Activated CD8-positive, alpha-beta memory T cell treated with anti-CD3 and anti-CD28 coated beads, Interleukin-2, amount 10 ng/mL, durations not matched to agents 7 days and 5 days (primary cell): ENCODE results near the gene PPIA. TPM values are rescaled to one million over a fixed set of nuclear protein-coding genes. Genes with fewer than 3 reads are reported as not detected.

Experiments
- ATAC-seq: fragments of 150-1000 bp; cut with Tn5 transposase; one replicate; pipeline ENCODE4 v1.10.0; 2021; ENCODE audit warnings: moderate library complexity
- CTCF ChIA-PET: fragments of 350-600 bp; sonication (Branson Sonifier 250); formaldehyde crosslinking; loops from one replicate; lab custom pipeline; 2021; ENCODE audit warnings: antibody characterized with exemption; lab: Charles Lee
- DNase-seq: peaks from one replicate; pipeline ENCODE4 v3.0.0-alpha.2; 2020
- H3K27ac Mint-ChIP-seq: one replicate; pipeline ENCODE4 v1.8.0; 2021; ENCODE audit warnings: mild to moderate bottlenecking, mixed read lengths
- H3K27me3 Mint-ChIP-seq: one replicate; pipeline ENCODE4 v1.8.0; 2021; ENCODE audit warnings: mixed read lengths
- H3K36me3 Mint-ChIP-seq: one replicate; pipeline ENCODE4 v1.8.0; 2021; ENCODE audit warnings: mild to moderate bottlenecking, mixed read lengths
- H3K4me1 Mint-ChIP-seq: one replicate; pipeline ENCODE4 v1.8.0; 2021; ENCODE audit warnings: mixed read lengths
- H3K4me3 Mint-ChIP-seq: one replicate; pipeline ENCODE4 v1.8.0; 2021; ENCODE audit warnings: mild to moderate bottlenecking, moderate library complexity, mixed read lengths
- H3K9me3 Mint-ChIP-seq: one replicate; pipeline ENCODE4 v1.8.0; 2022; ENCODE audit warnings: low read depth, mixed read lengths
- total RNA-seq, 2 experiments: library from RNA; stranded (reverse); gene quantifications; one replicate each; pipeline ENCODE4 v1.2.3, GENCODE V29; 2021

The PPIA gene
- total RNA-seq, 2 experiments from 2014 or later = 1,935 to 2,367 TPM

GRCh38 chr7:44757311-44757710 lies 39.2 kb upstream of the PPIA start:
- H3K27ac Mint-ChIP-seq = no peak overlapping the region
- DNase-seq = no peak
- H3K4me1 Mint-ChIP-seq = peaks cover 17% of the 10 kb centered on the region
- H3K4me3 Mint-ChIP-seq = no peak overlapping the region
- peaks cover 8% of the 10 kb centered on the region for H3K36me3 Mint-ChIP-seq
- H3K9me3 Mint-ChIP-seq = no peaks in the 10 kb centered on the region
- ATAC-seq = no peak
- H3K27me3 Mint-ChIP-seq = no peaks in the 10 kb centered on the region
- CTCF ChIA-PET = interaction anchor here (0.8 kb wide), 1 partner anchor 168 kb away, joined by 5 read pairs; no protein-coding TSS in a partner anchor

DNA sequence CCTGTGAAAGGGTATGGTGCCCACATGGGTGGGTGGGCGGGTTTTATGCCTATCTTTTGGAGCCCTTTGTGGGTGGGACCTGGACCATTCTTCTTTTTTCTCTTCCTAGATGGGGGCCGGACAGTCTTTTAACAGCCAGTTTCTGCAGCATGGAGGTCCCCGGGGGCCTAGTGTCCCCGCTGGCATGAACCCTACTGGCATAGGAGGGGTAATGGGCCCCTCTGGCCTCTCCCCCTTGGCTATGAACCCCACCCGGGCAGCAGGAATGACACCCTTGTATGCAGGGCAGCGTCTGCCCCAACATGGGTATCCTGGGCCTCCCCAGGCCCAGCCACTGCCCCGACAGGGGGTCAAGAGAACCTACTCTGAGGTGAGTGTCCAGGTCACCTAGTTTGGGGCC lies 38.7 kb upstream of the PPIA start:
- no peaks in the 10 kb centered on the region for H3K9me3 Mint-ChIP-seq
- DNase-seq (no peak), ATAC-seq (no peak)
- H3K36me3 Mint-ChIP-seq = peaks cover 8% of the 10 kb centered on the region
- H3K27me3 Mint-ChIP-seq = no peaks in the 10 kb centered on the region
- H3K4me1 Mint-ChIP-seq = peaks cover 12% of the 10 kb centered on the region
- CTCF ChIA-PET = interaction anchor here (0.8 kb wide), 1 partner anchor 169 kb away, joined by 5 read pairs; no protein-coding TSS in a partner anchor
- no peak overlapping the region for H3K27ac Mint-ChIP-seq
- no peak overlapping the region for H3K4me3 Mint-ChIP-seq

DNA sequence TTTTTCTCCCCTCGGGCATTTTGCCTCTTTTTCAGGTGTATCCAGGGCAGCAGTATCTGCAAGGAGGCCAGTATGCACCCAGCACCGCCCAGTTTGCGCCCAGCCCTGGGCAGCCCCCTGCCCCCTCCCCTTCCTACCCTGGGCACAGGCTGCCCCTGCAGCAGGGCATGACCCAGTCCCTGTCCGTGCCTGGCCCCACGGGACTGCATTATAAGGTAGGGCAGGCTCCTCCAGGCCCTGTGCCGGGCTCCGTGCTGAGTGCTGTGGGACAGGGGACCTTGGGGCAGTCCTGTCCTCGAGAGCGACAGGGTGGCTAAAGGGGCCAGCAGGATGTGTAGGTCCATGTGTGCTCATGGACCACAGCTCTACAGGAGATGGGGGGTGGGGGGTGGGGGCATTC lies 37.2 kb upstream of the PPIA start:
- Mint-ChIP-seq H3K27me3 (no peaks in the 10 kb centered on the region), H3K9me3 (no peaks in the 10 kb centered on the region)
- CTCF ChIA-PET = no interaction called here

GRCh38 chr7:44760034-44760580 lies 36.4 kb upstream of the PPIA start:
- Mint-ChIP-seq H3K4me1 (peaks cover 1% of the 10 kb centered on the region), H3K9me3 (no peaks in the 10 kb centered on the region), H3K36me3 (peaks cover 18% of the 10 kb centered on the region), H3K27ac (no peak overlapping the region), H3K4me3 (no peak overlapping the region), H3K27me3 (no peaks in the 10 kb centered on the region)
- CTCF ChIA-PET = no interaction called here
- DNase-seq (no peak), ATAC-seq (no peak)

More for the DNA sequence above, 37.2 kb upstream of the PPIA start:
- Mint-ChIP-seq H3K36me3 (peaks cover 14% of the 10 kb centered on the region), H3K4me1 (peaks cover 8% of the 10 kb centered on the region), H3K4me3 (no peak overlapping the region), H3K27ac (no peak overlapping the region)
- DNase-seq (no peak), ATAC-seq (no peak)

- H3K36me3 Mint-ChIP-seq = peaks cover 22% of the 10 kb centered on the region
- no peaks in the 10 kb centered on the region for H3K27me3 Mint-ChIP-seq
- DNase-seq (no peak), ATAC-seq (no peak)
- H3K9me3 Mint-ChIP-seq = no peaks in the 10 kb centered on the region
- CTCF ChIA-PET = interaction anchor here (0.7 kb wide), 1 partner anchor 8 kb away, joined by 3 read pairs; no protein-coding TSS in a partner anchor
- H3K27ac Mint-ChIP-seq = no peak overlapping the region
- H3K4me1 Mint-ChIP-seq = no peaks in the 10 kb centered on the region
- H3K4me3 Mint-ChIP-seq = no peak overlapping the region
Measured at GRCh38 chr7:44761207-44762161, 35.0 kb upstream of the PPIA start.

- Mint-ChIP-seq H3K27me3 (no peaks in the 10 kb centered on the region), H3K4me3 (no peak overlapping the region), H3K36me3 (peaks cover 26% of the 10 kb centered on the region), H3K9me3 (no peaks in the 10 kb centered on the region), H3K4me1 (no peaks in the 10 kb centered on the region), H3K27ac (no peak overlapping the region)
- DNase-seq (no peak), ATAC-seq (no peak)
- CTCF ChIA-PET = interaction anchor here (0.5 to 0.7 kb wide), 2 partner anchors 9 to 17 kb away, joined by 3 read pairs; no protein-coding TSS in a partner anchor
Measured at GRCh38 chr7:44762300-44762699, 34.2 kb upstream of the PPIA start.

DNA sequence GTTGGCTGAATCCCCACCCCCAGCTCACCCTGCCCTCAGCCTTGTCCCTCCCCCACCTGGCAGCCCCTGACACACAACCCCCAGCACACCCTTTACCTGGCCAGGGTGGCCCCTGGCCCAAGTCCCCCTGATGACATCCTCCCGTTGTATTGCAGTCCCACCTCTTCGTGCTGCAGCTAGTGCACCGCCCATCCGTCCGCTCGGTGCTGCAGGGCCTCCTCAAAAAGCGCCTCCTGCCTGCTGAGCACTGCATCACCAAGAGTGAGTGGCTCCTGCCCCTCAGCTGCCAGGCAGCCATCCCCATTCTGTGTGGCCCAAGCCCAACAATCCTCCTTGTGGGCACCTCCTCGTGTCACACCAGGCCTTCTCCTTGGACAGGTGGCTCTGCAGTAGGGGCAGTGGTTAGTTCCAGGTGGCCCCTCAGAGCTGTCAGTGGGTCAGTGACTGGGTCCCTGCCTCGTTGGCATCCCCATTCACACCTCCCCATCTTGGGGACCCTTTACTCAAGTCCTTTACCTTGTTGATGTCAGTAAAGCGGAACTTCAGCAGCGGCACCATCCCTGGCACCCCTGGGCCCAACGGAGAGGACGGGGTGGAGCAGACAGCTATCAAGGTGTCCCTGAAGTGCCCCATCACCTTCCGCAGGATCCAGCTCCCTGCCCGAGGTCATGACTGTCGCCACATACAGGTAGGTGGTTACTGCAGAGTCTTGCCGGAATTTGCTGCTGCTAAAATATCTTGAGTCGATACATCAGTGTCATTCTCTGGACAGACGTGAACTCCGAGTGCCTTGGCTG lies 33.6 kb upstream of the PPIA start:
- DNase-seq (no peak), ATAC-seq (no peak)
- no peak overlapping the region for H3K4me3 Mint-ChIP-seq
- peaks cover 24% of the 10 kb centered on the region for H3K36me3 Mint-ChIP-seq
- peaks cover 6% of the 10 kb centered on the region for H3K4me1 Mint-ChIP-seq
- no peak overlapping the region for H3K27ac Mint-ChIP-seq
- no peaks in the 10 kb centered on the region for H3K27me3 Mint-ChIP-seq
- CTCF ChIA-PET = interaction anchor here (0.5 to 1.3 kb wide), 2 partner anchors 9 to 18 kb away, joined by 3 read pairs; no protein-coding TSS in a partner anchor
- H3K9me3 Mint-ChIP-seq = no peaks in the 10 kb centered on the region

GRCh38 chr7:44764081-44764480 lies 32.4 kb upstream of the PPIA start:
- H3K4me1 Mint-ChIP-seq = peaks cover 17% of the 10 kb centered on the region
- CTCF ChIA-PET = interaction anchor here (1.3 kb wide), 1 partner anchor 8 kb away, joined by 3 read pairs; no protein-coding TSS in a partner anchor
- ATAC-seq = no peak
- peaks cover 25% of the 10 kb centered on the region for H3K36me3 Mint-ChIP-seq
- DNase-seq = no peak
- H3K27ac Mint-ChIP-seq = no peak overlapping the region
- H3K9me3 Mint-ChIP-seq = no peaks in the 10 kb centered on the region
- no peak overlapping the region for H3K4me3 Mint-ChIP-seq
- no peaks in the 10 kb centered on the region for H3K27me3 Mint-ChIP-seq

GRCh38 chr7:44764665-44765578 lies 31.6 kb upstream of the PPIA start:
- CTCF ChIA-PET = no interaction called here

GRCh38 chr7:44765579-44766415 lies 30.7 kb upstream of the PPIA start:
- CTCF ChIA-PET = interaction anchor here (0.6 to 0.8 kb wide), 2 partner anchors 154 to 230 kb away, joined by 3 read pairs; no protein-coding TSS in a partner anchor
- no peak overlapping the region for H3K27ac Mint-ChIP-seq
- H3K27me3 Mint-ChIP-seq = peaks cover 2% of the 10 kb centered on the region
- DNase-seq = no peak
- H3K4me1 Mint-ChIP-seq = peaks cover 34% of the 10 kb centered on the region
- no peak for ATAC-seq
- no peak overlapping the region for H3K4me3 Mint-ChIP-seq
- H3K36me3 Mint-ChIP-seq = peaks cover 26% of the 10 kb centered on the region
- H3K9me3 Mint-ChIP-seq = no peaks in the 10 kb centered on the region

More at GRCh38 chr7:44764665-44765578, 31.6 kb upstream of the PPIA start:
- peaks cover 26% of the 10 kb centered on the region for H3K4me1 Mint-ChIP-seq
- no peaks in the 10 kb centered on the region for H3K27me3 Mint-ChIP-seq
- no peak for DNase-seq
- H3K36me3 Mint-ChIP-seq = peaks cover 24% of the 10 kb centered on the region
- no peak overlapping the region for H3K4me3 Mint-ChIP-seq
- H3K27ac Mint-ChIP-seq = no peak overlapping the region
- H3K9me3 Mint-ChIP-seq = no peaks in the 10 kb centered on the region
- no peak for ATAC-seq

DNA sequence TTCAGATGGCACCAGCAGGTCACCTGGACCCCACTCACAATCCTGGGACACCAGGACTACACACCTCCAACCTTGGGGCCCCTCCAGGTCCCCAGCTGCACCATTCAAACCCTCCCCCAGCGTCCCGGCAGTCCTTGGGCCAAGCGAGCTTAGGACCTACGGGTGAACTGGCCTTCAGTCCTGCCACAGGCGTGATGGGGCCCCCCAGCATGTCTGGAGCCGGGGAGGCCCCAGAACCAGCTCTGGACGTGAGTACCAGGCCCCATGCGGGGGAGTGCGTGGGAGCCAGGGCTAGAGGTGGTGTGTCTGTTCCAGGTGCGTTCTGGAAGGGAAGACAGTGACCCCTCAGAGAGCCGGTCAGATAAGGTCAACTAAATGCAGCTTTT lies 30.1 kb upstream of the PPIA start:
- no peak overlapping the region for H3K4me3 Mint-ChIP-seq
- H3K36me3 Mint-ChIP-seq = peaks cover 26% of the 10 kb centered on the region
- no peaks in the 10 kb centered on the region for H3K9me3 Mint-ChIP-seq
- no peak for ATAC-seq
- no peak for DNase-seq
- H3K4me1 Mint-ChIP-seq = peaks cover 37% of the 10 kb centered on the region
- peaks cover 5% of the 10 kb centered on the region for H3K27me3 Mint-ChIP-seq
- CTCF ChIA-PET = interaction anchor here (0.6 to 0.8 kb wide), 2 partner anchors 154 to 371 kb away, joined by 3 to 4 read pairs; no protein-coding TSS in a partner anchor
- H3K27ac Mint-ChIP-seq = no peak overlapping the region
